GM10248 (cell line): Measurements from ENCODE around the gene KCNJ4.
"Not testable (repeated sequence)": the region's sequence is repeated elsewhere in the genome, so short reads cannot be mapped to it uniquely, and the experiment has no call there.

ENCODE experiments used
- CTCF ChIA-PET: fragments of 300-600 bp; sonication (Branson Sonifier 250); formaldehyde crosslinking; extraction: SDS; loops from one replicate; lab custom pipeline; 2021; ENCODE audit warnings: antibody characterized with exemption; lab: Yijun Ruan, JAX
- POLR2A ChIA-PET: fragments of 350-650 bp; sonication (Branson Sonifier 250); formaldehyde crosslinking; extraction: SDS; loops from one replicate; lab custom pipeline; 2020; ENCODE audit warnings: antibody characterized with exemption; lab: Yijun Ruan, JAX
- DNase-seq: peaks from one replicate; pipeline ENCODE4 v3.0.0; 2012; ENCODE audit errors: extremely low spot score
- CTCF ChIP-seq: IDR thresholded peaks from 2 replicates; pipeline ENCODE4 v1.5.1; 2012; ENCODE audit warnings: mild to moderate bottlenecking, low read depth; ENCODE audit errors: extremely low read depth, missing control alignments, control extremely low read depth

Gene KCNJ4

GRCh38 chr22:38383417-38383816, 71.6 kb downstream of the KCNJ4 start:
- ChIA-PET POLR2A (no interaction called here), CTCF (no interaction called here)
- TF ChIP-seq CTCF = no peak

GRCh38 chr22:38381371-38381770, 73.6 kb downstream of the KCNJ4 start:
- CTCF ChIA-PET, DNase-seq, POLR2A ChIA-PET: not testable (repeated sequence)

More at GRCh38 chr22:38383417-38383816, 71.6 kb downstream of the KCNJ4 start:
- no peak for DNase-seq
